Testis (tissue), 3 donors: Measurements from ENCODE around the gene WFS1. TPM values are rescaled to one million over a fixed set of nuclear protein-coding genes. Genes with fewer than 3 reads are reported as not detected.
A peak's percentile ranks its signal among the peaks of the same experiment; 100 is the strongest.

Source experiments
- DNase-seq: peaks from one replicate; pipeline ENCODE4 v3.0.0-alpha.2; 2019
- H3K27ac ChIP-seq, 2 donors: fragments of 200-600 bp; sonication (generic); one replicate each; pipeline ENCODE4 v1.5.1; 2019
- H3K27me3 ChIP-seq: fragments of 200-600 bp; sonication (generic); one replicate; pipeline ENCODE4 v1.5.1; 2019
- H3K36me3 ChIP-seq: fragments of 200-600 bp; sonication (generic); one replicate; pipeline ENCODE4 v1.5.1; 2017; ENCODE audit warnings: low read depth; ENCODE audit errors: missing control alignments
- H3K4me1 ChIP-seq: fragments of 200-600 bp; sonication (generic); one replicate; pipeline ENCODE4 v1.5.1; 2019
- H3K4me3 ChIP-seq, 2 donors: fragments of 200-600 bp; sonication (generic); one replicate each; pipeline ENCODE4 v1.5.1; 2017 to 2019
- H3K9me3 ChIP-seq: fragments of 200-600 bp; sonication (generic); one replicate; pipeline ENCODE4 v1.5.1; 2017
- CTCF ChIP-seq, 3 experiments: fragments of 450-650 bp in 2 of 3; fragments of 200-600 bp in 1 of 3; sonication (generic) in 1 of 3; IDR thresholded peaks; one replicate each; pipeline ENCODE4 v1.5.1; 2016 to 2019; ENCODE audit warnings: antibody characterized with exemption in 3 of 3, mild to moderate bottlenecking in 2 of 3, moderate library complexity in 1 of 3
- POLR2A ChIP-seq: fragments of 450-650 bp; IDR thresholded peaks from one replicate; pipeline ENCODE4 v1.6.1; 2017; ENCODE audit warnings: antibody characterized with exemption, mild to moderate bottlenecking, moderate library complexity
- WGBS, 2 donors: methylation state at CpG; one replicate each; pipeline ENCODE4 v1.1.5; 2018; 5-methylcytosine and 5-hydroxymethylcytosine counted together
- intact Hi-C: fragments of 100-400 bp; cut with DNase I; formaldehyde crosslinking; loops from one replicate; pipeline ENCODE4 v1.15.1; 2023; ENCODE audit warnings: low total_unique reads
- polyA plus RNA-seq: library from polyadenylated mRNA; stranded (reverse); fragments of 350-450 nt; fragmentation: Illumina TruSeq; extraction: RNeasy Lipid Tissue Mini Kit (QIAGEN cat#74804); gene quantifications from one replicate; pipeline ENCODE4 v1.2.3, GENCODE V29; 2014; ENCODE audit warnings: low read depth, low replicate concordance; ENCODE audit not compliant: insufficient read depth
- total RNA-seq, 2 donors: library from RNA; depleted of rRNA; stranded (reverse); fragments of >200 nt; gene quantifications; one replicate each; pipeline ENCODE4 v1.2.3, GENCODE V29; 2016

Gene WFS1
- total and polyA plus RNA-seq, 3 donors from 2014 or later, result 80.4 to 202 (median 124) TPM

- 32 to 40% methylated on average over 1 to 24 of the region's 24 CpGs for WGBS, 2 donors
- intact Hi-C loops, result no loop called here
- peak; percentile 91 for DNase-seq
- Histone ChIP-seq H3K4me3 (no peak overlapping the region), H3K4me1 (peaks cover 82% of the 10 kb centered on the region), H3K27me3 (no peaks in the 10 kb centered on the region), H3K27ac (peak overlapping the region; percentile 78 to 85), H3K36me3 (no peaks in the 10 kb centered on the region), H3K9me3 (no peaks in the 10 kb centered on the region)
- TF ChIP-seq CTCF (IDR thresholded peaks at IDR 0.05) (no peak), POLR2A (no peak)
These were observed 7.6 kb downstream of the WFS1 start for GRCh38 chr4:6277139-6277802.

- H3K27ac ChIP-seq, result peak overlapping the region; percentile 78 to 85
- intact Hi-C loops, result no loop called here
- TF ChIP-seq POLR2A (no peak), CTCF (IDR thresholded peaks at IDR 0.05) (no peak)
- no peaks in the 10 kb centered on the region for H3K9me3 ChIP-seq
- H3K27me3 ChIP-seq, result no peaks in the 10 kb centered on the region
- 40 to 59% methylated on average over 1 to 21 of the region's 21 CpGs for WGBS, 2 donors
- H3K36me3 ChIP-seq, result no peaks in the 10 kb centered on the region
- H3K4me3 ChIP-seq, result no peak overlapping the region
- DNase-seq, result no peak
- H3K4me1 ChIP-seq, result peaks cover 81% of the 10 kb centered on the region
These were observed 8.5 kb downstream of the WFS1 start for GRCh38 chr4:6277935-6278800.

- WGBS, 2 donors, result 19 to 50% methylated on average over 5 to 10 of the region's 10 CpGs
- intact Hi-C loops, result no loop called here
- H3K27ac ChIP-seq, result peak overlapping the region; percentile 78 to 85
- peak; percentile 87 for DNase-seq
- TF ChIP-seq CTCF (IDR thresholded peaks at IDR 0.05) (no peak), POLR2A (no peak)
- H3K4me3 ChIP-seq, result no peak overlapping the region
- no peaks in the 10 kb centered on the region for H3K27me3 ChIP-seq
- H3K4me1 ChIP-seq, result peaks cover 76% of the 10 kb centered on the region
- H3K9me3 ChIP-seq, result no peaks in the 10 kb centered on the region
- H3K36me3 ChIP-seq, result no peaks in the 10 kb centered on the region
These were observed 9.1 kb downstream of the WFS1 start for GRCh38 chr4:6278801-6279197.

GRCh38 chr4:6279582-6280289 lies 10.1 kb downstream of the WFS1 start:
- Histone ChIP-seq H3K4me1 (peaks cover 71% of the 10 kb centered on the region), H3K27ac (peak overlapping the region; percentile 53 to 85)
- WGBS, 2 donors, result 84 to 86% methylated on average over 14 of the region's 14 CpGs

More at GRCh38 chr4:6279582-6280289, 10.1 kb downstream of the WFS1 start:
- TF ChIP-seq POLR2A (no peak), CTCF (IDR thresholded peaks at IDR 0.05) (no peak)
- no peaks in the 10 kb centered on the region for H3K9me3 ChIP-seq
- H3K36me3 ChIP-seq, result no peaks in the 10 kb centered on the region
- no peaks in the 10 kb centered on the region for H3K27me3 ChIP-seq
- intact Hi-C loops, result no loop called here
- DNase-seq, result no peak
- H3K4me3 ChIP-seq, result no peak overlapping the region
